ENCODE results near the gene SUSD1.

Gene SUSD1

DNA sequence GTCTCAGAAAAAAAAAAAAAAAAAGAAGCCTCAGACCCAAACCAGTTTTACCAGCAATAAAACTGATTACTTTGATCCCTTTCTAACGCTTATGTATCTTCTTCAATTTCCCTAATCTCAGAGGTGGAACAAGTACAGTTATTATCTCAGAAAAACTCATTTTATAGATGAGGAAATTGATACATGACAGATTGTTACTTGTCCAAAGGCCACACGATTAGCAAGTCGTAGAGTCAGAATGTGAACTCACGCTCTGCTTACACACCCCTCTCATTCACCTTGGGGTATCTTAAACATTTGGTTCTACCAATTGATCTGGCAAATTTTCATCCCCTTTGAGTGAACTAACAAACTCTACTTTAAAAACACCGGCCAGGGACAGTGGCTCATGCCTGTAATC, 110.2 kb downstream of the SUSD1 start:
- TF ChIP-seq, protein P1, sequence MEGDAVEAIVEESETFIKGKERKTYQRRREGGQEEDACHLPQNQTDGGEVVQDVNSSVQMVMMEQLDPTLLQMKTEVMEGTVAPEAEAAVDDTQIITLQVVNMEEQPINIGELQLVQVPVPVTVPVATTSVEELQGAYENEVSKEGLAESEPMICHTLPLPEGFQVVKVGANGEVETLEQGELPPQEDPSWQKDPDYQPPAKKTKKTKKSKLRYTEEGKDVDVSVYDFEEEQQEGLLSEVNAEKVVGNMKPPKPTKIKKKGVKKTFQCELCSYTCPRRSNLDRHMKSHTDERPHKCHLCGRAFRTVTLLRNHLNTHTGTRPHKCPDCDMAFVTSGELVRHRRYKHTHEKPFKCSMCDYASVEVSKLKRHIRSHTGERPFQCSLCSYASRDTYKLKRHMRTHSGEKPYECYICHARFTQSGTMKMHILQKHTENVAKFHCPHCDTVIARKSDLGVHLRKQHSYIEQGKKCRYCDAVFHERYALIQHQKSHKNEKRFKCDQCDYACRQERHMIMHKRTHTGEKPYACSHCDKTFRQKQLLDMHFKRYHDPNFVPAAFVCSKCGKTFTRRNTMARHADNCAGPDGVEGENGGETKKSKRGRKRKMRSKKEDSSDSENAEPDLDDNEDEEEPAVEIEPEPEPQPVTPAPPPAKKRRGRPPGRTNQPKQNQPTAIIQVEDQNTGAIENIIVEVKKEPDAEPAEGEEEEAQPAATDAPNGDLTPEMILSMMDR (IDR thresholded peaks at IDR 0.05; ENCODE audit: control insufficient read depth, insufficient read depth, low read depth, low read length, missing control alignments), result no peak
- no peak for DNase-seq (ENCODE audit: low read depth)
- H3K4me3 ChIP-seq (ENCODE audit: control insufficient read depth, low read depth, low read length), result no peak overlapping the region

DNA sequence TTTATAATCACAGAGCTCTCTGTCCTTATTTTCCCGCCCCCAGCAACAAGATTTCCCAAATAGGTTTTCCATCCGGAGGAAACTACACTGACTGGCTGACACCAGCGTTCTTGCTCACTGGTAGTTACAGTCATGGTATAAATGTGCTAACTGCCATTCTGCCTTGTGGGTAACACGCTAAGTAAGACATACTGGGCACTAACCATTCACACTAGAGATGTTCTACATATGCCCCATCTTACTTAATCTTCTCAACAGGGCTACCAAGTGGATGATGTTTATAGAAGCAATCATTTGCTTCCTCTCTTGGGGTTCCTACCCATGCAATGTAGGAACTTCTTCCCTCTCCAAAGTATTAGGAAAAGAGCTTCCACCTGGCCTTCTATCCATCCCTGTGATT, 111.5 kb downstream of the SUSD1 start:
- TF ChIP-seq, protein P1 (IDR thresholded peaks at IDR 0.05; ENCODE audit: control insufficient read depth, insufficient read depth, low read depth, low read length, missing control alignments), result no peak
- H3K4me3 ChIP-seq (ENCODE audit: control insufficient read depth, low read depth, low read length), result no peak overlapping the region
- DNase-seq (ENCODE audit: low read depth), result no peak

DNA sequence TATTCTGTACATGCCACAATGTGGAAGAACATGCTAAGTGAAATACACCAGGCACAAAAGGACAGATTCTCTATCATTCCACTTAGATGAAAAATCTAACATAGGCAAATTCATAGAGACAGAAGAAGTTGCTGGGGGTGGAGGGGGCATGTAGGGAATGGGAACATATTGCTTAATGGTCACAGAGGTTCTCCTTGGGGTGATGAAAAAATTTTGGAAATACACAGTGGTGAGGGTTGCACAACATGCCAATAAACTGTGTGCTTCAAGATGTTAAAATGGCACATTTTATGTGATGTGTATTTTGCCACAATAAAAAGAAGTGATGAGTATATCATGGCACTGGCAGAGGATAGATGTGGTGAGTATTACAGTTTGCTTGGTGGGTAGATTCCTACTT, 111.9 kb downstream of the SUSD1 start:
- DNase-seq (ENCODE audit: low read depth), result peak; percentile 86
- TF ChIP-seq, protein P1 (IDR thresholded peaks at IDR 0.05; ENCODE audit: control insufficient read depth, insufficient read depth, low read depth, low read length, missing control alignments), result no peak
- H3K4me3 ChIP-seq (ENCODE audit: control insufficient read depth, low read depth, low read length), result no peak overlapping the region

DNA sequence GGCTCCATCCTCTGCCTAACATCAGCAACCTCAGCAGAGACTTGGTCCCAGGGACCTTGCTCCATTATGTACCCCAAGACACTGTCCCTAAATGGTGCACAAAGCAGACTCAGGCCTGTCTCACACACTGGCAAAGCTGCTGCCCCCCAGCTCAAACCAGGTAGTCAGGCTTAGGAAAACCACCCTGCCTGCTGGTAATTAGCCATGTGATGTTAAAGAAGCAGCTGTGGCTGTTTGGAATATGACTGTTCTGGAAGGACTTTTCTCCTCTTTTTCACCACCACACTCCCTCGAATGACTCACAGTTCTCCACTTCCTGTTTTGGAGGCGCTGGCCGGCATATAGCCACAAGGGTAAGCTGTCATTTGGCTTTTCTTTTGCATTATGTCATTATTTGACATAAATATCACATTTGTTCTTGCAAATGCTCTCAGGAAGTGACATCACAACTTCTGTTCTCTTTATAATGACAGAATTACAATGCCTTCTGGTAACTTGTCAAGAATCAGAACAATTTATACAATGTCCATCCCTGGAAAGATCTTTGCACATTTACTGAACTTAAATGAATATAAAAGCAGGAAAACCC, 113.9 kb downstream of the SUSD1 start:
- TF ChIP-seq, protein P1 (IDR thresholded peaks at IDR 0.05; ENCODE audit: control insufficient read depth, insufficient read depth, low read depth, low read length, missing control alignments), result no peak
- peak; percentile 89 for DNase-seq (ENCODE audit: low read depth)

DNA sequence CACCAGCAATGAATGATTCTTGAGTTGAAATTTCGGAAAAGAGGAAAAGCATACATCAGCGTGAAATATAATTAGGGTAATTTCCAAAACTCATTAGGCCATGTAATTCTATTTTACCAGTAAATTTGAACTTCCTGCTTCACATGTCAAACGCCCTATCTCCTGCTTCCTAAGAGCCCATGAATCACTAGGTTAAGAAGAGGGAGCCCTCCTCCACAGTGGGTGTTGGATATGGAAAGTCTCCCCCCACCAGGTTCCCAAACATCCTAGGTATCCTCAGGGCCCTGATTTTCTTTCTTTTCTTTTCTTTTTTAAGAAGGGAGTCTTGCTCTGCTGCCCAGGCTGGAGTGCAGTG, 115.2 kb downstream of the SUSD1 start:
- no peak overlapping the region for H3K4me3 ChIP-seq (ENCODE audit: control insufficient read depth, low read depth, low read length)
- DNase-seq (ENCODE audit: low read depth), result no peak
- TF ChIP-seq, protein P1 (IDR thresholded peaks at IDR 0.05; ENCODE audit: control insufficient read depth, insufficient read depth, low read depth, low read length, missing control alignments), result no peak

More for the DNA sequence above, 113.9 kb downstream of the SUSD1 start:
- no peak overlapping the region for H3K4me3 ChIP-seq (ENCODE audit: control insufficient read depth, low read depth, low read length)

DNA sequence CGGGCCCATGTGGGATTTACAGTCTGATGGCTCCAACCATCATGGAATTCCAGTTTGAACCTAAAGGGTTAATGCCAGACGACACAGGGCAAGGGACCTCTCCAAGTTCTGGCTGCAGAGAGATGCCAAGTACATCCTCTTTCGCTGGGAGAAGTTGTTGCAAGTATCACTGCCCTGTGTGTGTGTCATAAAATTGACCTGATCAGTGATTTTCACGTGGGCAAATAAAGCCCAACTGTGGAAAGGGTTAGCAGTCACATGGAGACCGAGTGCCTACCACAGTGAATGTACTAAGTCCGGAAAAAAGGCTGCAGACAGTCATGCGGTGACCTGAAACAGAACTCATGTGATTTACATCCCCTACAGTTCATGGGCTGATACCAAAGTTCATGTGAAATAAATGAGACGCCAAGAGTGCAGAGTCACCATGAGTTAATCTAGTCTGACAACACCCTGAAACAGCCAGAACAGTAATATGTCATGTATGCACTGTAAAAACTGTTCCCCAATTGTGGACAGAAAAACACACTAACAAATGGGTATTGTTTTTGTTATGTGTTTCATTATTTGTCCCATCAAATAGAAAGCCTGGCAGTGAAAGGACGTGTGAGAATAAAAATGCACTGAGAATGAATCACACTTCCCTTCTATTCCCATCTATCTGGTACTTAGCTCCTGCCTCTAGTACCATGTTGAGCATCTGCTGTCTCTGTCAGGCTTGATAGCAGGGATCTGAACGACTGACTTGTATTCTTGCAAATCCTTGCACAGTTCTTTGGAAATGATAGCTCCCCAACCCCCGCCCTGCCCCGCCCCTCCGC, 115.7 kb downstream of the SUSD1 start:
- DNase-seq (ENCODE audit: low read depth), result no peak
- TF ChIP-seq, protein P1 (IDR thresholded peaks at IDR 0.05; ENCODE audit: control insufficient read depth, insufficient read depth, low read depth, low read length, missing control alignments), result no peak
- no peak overlapping the region for H3K4me3 ChIP-seq (ENCODE audit: control insufficient read depth, low read depth, low read length)
